Effector memory CD4-positive, alpha-beta T cell (primary cell): ENCODE measurements around the gene USP6NL.

ENCODE experiments used
- DNase-seq, 3 donors: peaks; one replicate each; pipeline ENCODE4 v3.0.0-alpha.2; 2020
- H3K27ac ChIP-seq: 2 replicates; pipeline ENCODE4 v1.7.0; 2013; ENCODE audit warnings: mild to moderate bottlenecking, low read length, moderate library complexity; ENCODE audit not compliant: insufficient read depth, poor library complexity, severe bottlenecking
- H3K27me3 ChIP-seq: replicated peaks from 2 replicates; pipeline ENCODE4 v1.7.0; 2013; ENCODE audit warnings: mild to moderate bottlenecking, low read length; ENCODE audit not compliant: insufficient read depth, control insufficient read depth, poor library complexity, severe bottlenecking
- H3K36me3 ChIP-seq: 2 replicates; pipeline ENCODE4 v1.7.0; 2013; ENCODE audit warnings: mild to moderate bottlenecking, low read length, moderate library complexity; ENCODE audit not compliant: control insufficient read depth, insufficient read depth
- H3K4me1 ChIP-seq: 2 replicates; pipeline ENCODE4 v1.7.0; 2013; ENCODE audit warnings: low read length, mild to moderate bottlenecking; ENCODE audit not compliant: control insufficient read depth, insufficient read depth, poor library complexity, severe bottlenecking
- H3K4me3 ChIP-seq: 2 replicates; pipeline ENCODE4 v1.7.0; 2013; ENCODE audit warnings: low read length, low read depth, mild to moderate bottlenecking; ENCODE audit not compliant: insufficient read depth, poor library complexity, severe bottlenecking
- H3K9me3 ChIP-seq: 2 replicates; pipeline ENCODE4 v1.7.0; 2013; ENCODE audit warnings: mild to moderate bottlenecking, low read length, moderate library complexity; ENCODE audit not compliant: control insufficient read depth

Gene USP6NL

GRCh38 chr10:11578802-11579255, 32.6 kb downstream of the USP6NL start:
- DNase-seq, result no peak
- Histone ChIP-seq H3K36me3 (no peaks in the 10 kb centered on the region), H3K27me3 (no peaks in the 10 kb centered on the region), H3K4me1 (no peaks in the 10 kb centered on the region), H3K27ac (no peak overlapping the region), H3K4me3 (no peak overlapping the region), H3K9me3 (no peaks in the 10 kb centered on the region)

GRCh38 chr10:11576092-11576809, 35.2 kb downstream of the USP6NL start:
- Histone ChIP-seq H3K27me3 (no peaks in the 10 kb centered on the region), H3K27ac (no peak overlapping the region), H3K4me1 (no peaks in the 10 kb centered on the region), H3K36me3 (no peaks in the 10 kb centered on the region), H3K9me3 (no peaks in the 10 kb centered on the region), H3K4me3 (no peak overlapping the region)
- no peak for DNase-seq

GRCh38 chr10:11573497-11573896, 38.0 kb downstream of the USP6NL start:
- no peaks in the 10 kb centered on the region for H3K36me3 ChIP-seq
- H3K4me3 ChIP-seq, result no peak overlapping the region
- DNase-seq, result no peak
- no peaks in the 10 kb centered on the region for H3K4me1 ChIP-seq
- no peak overlapping the region for H3K27ac ChIP-seq
- no peaks in the 10 kb centered on the region for H3K27me3 ChIP-seq
- no peaks in the 10 kb centered on the region for H3K9me3 ChIP-seq

- Histone ChIP-seq H3K4me1 (no peaks in the 10 kb centered on the region), H3K27ac (no peak overlapping the region), H3K27me3 (no peaks in the 10 kb centered on the region), H3K36me3 (no peaks in the 10 kb centered on the region), H3K9me3 (no peaks in the 10 kb centered on the region), H3K4me3 (no peak overlapping the region)
- DNase-seq, result no peak
These were observed 40.7 kb downstream of the USP6NL start for GRCh38 chr10:11570751-11571150.

- no peak for DNase-seq
- H3K4me1 ChIP-seq, result no peaks in the 10 kb centered on the region
- no peak overlapping the region for H3K4me3 ChIP-seq
These were observed 42.0 kb downstream of the USP6NL start for GRCh38 chr10:11569471-11569870.

GRCh38 chr10:11568578-11568977, 42.9 kb downstream of the USP6NL start:
- H3K9me3 ChIP-seq, result no peaks in the 10 kb centered on the region
- no peaks in the 10 kb centered on the region for H3K27me3 ChIP-seq
- no peaks in the 10 kb centered on the region for H3K36me3 ChIP-seq
- no peak for DNase-seq
- H3K4me3 ChIP-seq, result no peak overlapping the region
- H3K27ac ChIP-seq, result no peak overlapping the region
- no peaks in the 10 kb centered on the region for H3K4me1 ChIP-seq

More at GRCh38 chr10:11569471-11569870, 42.0 kb downstream of the USP6NL start:
- Histone ChIP-seq H3K36me3 (no peaks in the 10 kb centered on the region), H3K27ac (no peak overlapping the region), H3K9me3 (no peaks in the 10 kb centered on the region), H3K27me3 (no peaks in the 10 kb centered on the region)

GRCh38 chr10:11564741-11565140, 46.7 kb downstream of the USP6NL start:
- H3K27me3 ChIP-seq, result no peaks in the 10 kb centered on the region

GRCh38 chr10:11563936-11564335, 47.5 kb downstream of the USP6NL start:
- H3K27ac ChIP-seq, result no peak overlapping the region
- no peaks in the 10 kb centered on the region for H3K36me3 ChIP-seq
- no peaks in the 10 kb centered on the region for H3K4me1 ChIP-seq
- H3K9me3 ChIP-seq, result no peaks in the 10 kb centered on the region
- no peak for DNase-seq
- no peaks in the 10 kb centered on the region for H3K27me3 ChIP-seq
- no peak overlapping the region for H3K4me3 ChIP-seq

More at GRCh38 chr10:11564741-11565140, 46.7 kb downstream of the USP6NL start:
- no peaks in the 10 kb centered on the region for H3K4me1 ChIP-seq
- no peaks in the 10 kb centered on the region for H3K36me3 ChIP-seq
- no peaks in the 10 kb centered on the region for H3K9me3 ChIP-seq
- DNase-seq, result no peak
- H3K4me3 ChIP-seq, result no peak overlapping the region
- no peak overlapping the region for H3K27ac ChIP-seq

- Histone ChIP-seq H3K9me3 (no peaks in the 10 kb centered on the region), H3K27me3 (no peaks in the 10 kb centered on the region), H3K4me3 (no peak overlapping the region), H3K36me3 (no peaks in the 10 kb centered on the region), H3K4me1 (no peaks in the 10 kb centered on the region), H3K27ac (no peak overlapping the region)
- DNase-seq, result no peak
These were observed 48.6 kb downstream of the USP6NL start for GRCh38 chr10:11562888-11563287.

- H3K4me3 ChIP-seq, result no peak overlapping the region
- no peaks in the 10 kb centered on the region for H3K27me3 ChIP-seq
- no peak for DNase-seq
- H3K27ac ChIP-seq, result no peak overlapping the region
- H3K4me1 ChIP-seq, result no peaks in the 10 kb centered on the region
- H3K9me3 ChIP-seq, result no peaks in the 10 kb centered on the region
- H3K36me3 ChIP-seq, result no peaks in the 10 kb centered on the region
These were observed 51.3 kb downstream of the USP6NL start for GRCh38 chr10:11560076-11560709.
